H1 (cell line): ENCODE data around the gene MAN1C1.

ENCODE experiments used
- EZH2 ChIP-seq: fragments of 200-600 bp; sonication (generic); IDR thresholded peaks from 2 replicates; pipeline ENCODE4 v1.7.1; 2012; ENCODE audit warnings: low read depth, mild to moderate bottlenecking, moderate library complexity, low read length, inconsistent platforms; ENCODE audit not compliant: severe bottlenecking
- FOSL1 ChIP-seq: IDR thresholded peaks from 2 replicates; pipeline ENCODE4 v1.6.1; 2011; ENCODE audit warnings: mild to moderate bottlenecking, low read depth, low read length, moderate library complexity; ENCODE audit not compliant: insufficient read depth
- POLR2A ChIP-seq, 2 experiments: IDR thresholded peaks; 1 replicate in 1 of 2; 2 replicates in 1 of 2; pipeline ENCODE4 v1.6.1; 2011; ENCODE audit warnings: low read depth in 2 of 2, low read length in 2 of 2, mild to moderate bottlenecking in 2 of 2; ENCODE audit errors: control extremely low read depth in 1 of 2
- RAD21 ChIP-seq, 2 experiments: IDR thresholded peaks in 1 of 2; conservative IDR thresholded peaks in 1 of 2; 2 replicates each; pipeline ENCODE4 v1.6.1; 2011; ENCODE audit warnings: low read depth in 2 of 2, low read length in 2 of 2, improper control_type of control experiment in 1 of 2, inconsistent platforms in 1 of 2, mild to moderate bottlenecking in 1 of 2, moderate library complexity in 1 of 2
- SRF ChIP-seq: IDR thresholded peaks from 2 replicates; pipeline ENCODE4 v1.6.1; 2011; ENCODE audit warnings: mild to moderate bottlenecking, low read depth, low read length, moderate library complexity
- TF ChIP-seq, protein P1 (sequence below): IDR thresholded peaks from 2 replicates; pipeline ENCODE4 v1.6.1; 2012; ENCODE audit warnings: low read length, inconsistent platforms
- TF ChIP-seq, protein P2 (sequence below): IDR thresholded peaks from 2 replicates; pipeline ENCODE4 v1.6.1; 2012; ENCODE audit warnings: inconsistent platforms

DNA sequence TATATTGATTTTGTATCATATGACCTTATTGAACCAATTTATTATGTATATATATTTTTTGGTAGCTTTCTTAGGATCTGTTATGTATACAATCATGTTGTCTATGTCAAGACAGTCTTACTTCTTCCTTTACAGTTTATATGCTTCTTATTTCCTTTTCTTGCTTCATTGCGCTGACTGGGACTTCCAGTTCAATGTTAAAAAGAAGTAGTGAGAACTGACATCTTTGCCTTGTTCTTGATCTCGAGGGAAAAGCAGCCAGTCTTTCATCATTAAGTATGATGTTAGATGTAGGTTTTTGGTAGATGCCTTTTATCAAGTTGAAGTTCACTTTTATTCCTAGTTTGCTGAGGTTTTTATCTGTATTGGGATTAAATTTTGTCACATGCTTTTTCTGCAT lies 17.5 kb downstream of the MAN1C1 start:
- TF ChIP-seq POLR2A (IDR thresholded peaks at IDR 0.05; ENCODE audit: control extremely low read depth in 1 of 2, low read depth in 2 of 2, low read length in 2 of 2) (no peak), FOSL1 (no peak), EZH2 (no peak), RAD21 (IDR thresholded peaks at IDR 0.05 in 1 of 2, conservative IDR thresholded peaks at IDR 0.05 in 1 of 2; ENCODE audit: low read depth in 2 of 2, low read length in 2 of 2) (no peak), SRF (no peak)
- TF ChIP-seq, protein P1, sequence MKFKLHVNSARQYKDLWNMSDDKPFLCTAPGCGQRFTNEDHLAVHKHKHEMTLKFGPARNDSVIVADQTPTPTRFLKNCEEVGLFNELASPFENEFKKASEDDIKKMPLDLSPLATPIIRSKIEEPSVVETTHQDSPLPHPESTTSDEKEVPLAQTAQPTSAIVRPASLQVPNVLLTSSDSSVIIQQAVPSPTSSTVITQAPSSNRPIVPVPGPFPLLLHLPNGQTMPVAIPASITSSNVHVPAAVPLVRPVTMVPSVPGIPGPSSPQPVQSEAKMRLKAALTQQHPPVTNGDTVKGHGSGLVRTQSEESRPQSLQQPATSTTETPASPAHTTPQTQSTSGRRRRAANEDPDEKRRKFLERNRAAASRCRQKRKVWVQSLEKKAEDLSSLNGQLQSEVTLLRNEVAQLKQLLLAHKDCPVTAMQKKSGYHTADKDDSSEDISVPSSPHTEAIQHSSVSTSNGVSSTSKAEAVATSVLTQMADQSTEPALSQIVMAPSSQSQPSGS: no peak
- TF ChIP-seq, protein P2, sequence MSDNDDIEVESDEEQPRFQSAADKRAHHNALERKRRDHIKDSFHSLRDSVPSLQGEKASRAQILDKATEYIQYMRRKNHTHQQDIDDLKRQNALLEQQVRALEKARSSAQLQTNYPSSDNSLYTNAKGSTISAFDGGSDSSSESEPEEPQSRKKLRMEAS: no peak
